Activated gamma-delta T cell (primary cell): Measurements from ENCODE around the gene RXFP4.
"Not testable (repeated sequence)": the region's sequence is repeated elsewhere in the genome, so short reads cannot be mapped to it uniquely, and the experiment has no call there.

Source experiments
- DNase-seq: peaks from one replicate; lab custom pipeline; 2025; lab: John Stamatoyannopoulos, UW

RXFP4 gene

GRCh38 chr1:155978973-155979429 lies 37.6 kb downstream of the RXFP4 start:
- no peak for DNase-seq

- DNase-seq, result no peak
Observed at GRCh38 chr1:155979597-155980343, 38.3 kb downstream of the RXFP4 start.

- no peak for DNase-seq
Observed at GRCh38 chr1:155981266-155982088, 40.0 kb downstream of the RXFP4 start.

- DNase-seq, result no peak
Observed at GRCh38 chr1:155982106-155982505, 40.7 kb downstream of the RXFP4 start.

GRCh38 chr1:155983191-155984024 lies 42.0 kb downstream of the RXFP4 start:
- no peak for DNase-seq

GRCh38 chr1:155984341-155984740 lies 42.9 kb downstream of the RXFP4 start:
- DNase-seq, result no peak

- not testable (repeated sequence) for DNase-seq
Observed at GRCh38 chr1:155984903-155985645, 43.6 kb downstream of the RXFP4 start.

GRCh38 chr1:155989242-155990004 lies 48.0 kb downstream of the RXFP4 start:
- no peak for DNase-seq

GRCh38 chr1:155990005-155990739 lies 48.7 kb downstream of the RXFP4 start:
- DNase-seq, result no peak
